ENCODE results near the gene ZNF524. TPM values are rescaled to one million over a fixed set of nuclear protein-coding genes. Genes with fewer than 3 reads are reported as not detected.
A peak's percentile ranks its signal among the peaks of the same experiment; 100 is the strongest.

ZNF524 gene
- total RNA-seq, 1 donor from 2014 or later, result 9.3 TPM

- Mint-ChIP-seq H3K27me3 (ENCODE audit: unreplicated experiment) (peaks cover 31% of the 10 kb centered on the region), H3K4me3 (ENCODE audit: unreplicated experiment) (peak within 1 kb of the TSS; percentile 88), H3K9me3 (ENCODE audit: unreplicated experiment) (no peaks in the 10 kb centered on the region), H3K36me3 (ENCODE audit: low read depth, unreplicated experiment) (peaks cover 17% of the 10 kb centered on the region), H3K27ac (ENCODE audit: unreplicated experiment) (peak within 1 kb of the TSS; percentile 30), H3K4me1 (ENCODE audit: unreplicated experiment) (peaks cover 19% of the 10 kb centered on the region)
- TF ChIP-seq CTCF (IDR thresholded peaks at IDR 0.05; ENCODE audit: unreplicated experiment), result no peak
- peak; percentile 62 for DNase-seq (ENCODE audit: low spot score)
Measured at GRCh38 chr19:55647732-55648584, 47.9 kb downstream of the ZNF524 start, which contains the start of gene CCDC106. CCDC106 (plus strand) TSS chr19:55648212; CDS start chr19:55649047, 835 bp downstream.

DNA sequence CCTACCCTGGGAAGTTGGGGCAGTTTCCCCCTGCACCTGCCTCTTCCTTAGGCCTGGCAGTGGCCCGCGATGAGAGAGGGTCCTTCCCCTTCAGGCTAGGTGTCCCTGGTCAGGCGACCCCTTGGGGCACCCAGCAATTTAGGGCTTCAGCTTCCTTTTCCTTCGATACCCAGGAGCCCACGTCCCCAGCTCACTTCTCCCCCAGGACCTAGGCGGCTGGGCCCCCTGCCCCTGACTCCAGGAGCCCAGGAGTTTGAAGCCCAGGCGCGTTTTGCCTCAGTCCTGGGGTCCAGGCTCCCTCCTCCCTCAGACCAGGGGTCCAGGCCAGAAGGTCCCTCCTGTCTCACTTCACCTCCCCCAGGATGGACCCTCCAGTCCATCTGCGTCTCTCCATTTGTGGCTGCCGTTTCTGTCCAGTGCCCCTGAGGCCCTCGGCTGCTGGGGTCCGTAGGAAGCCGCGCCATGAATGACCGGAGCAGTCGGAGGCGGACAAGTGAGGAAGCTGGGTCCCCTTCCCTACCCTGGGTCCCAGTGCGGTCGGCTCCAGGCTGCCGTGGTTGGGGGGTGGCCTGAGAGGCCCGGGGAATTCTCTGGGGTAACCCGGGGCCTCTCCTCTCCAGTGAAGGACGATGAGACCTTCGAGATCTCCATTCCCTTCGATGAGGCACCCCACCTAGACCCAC lies 48.6 kb downstream of the ZNF524 start:
- Mint-ChIP-seq H3K27ac (ENCODE audit: unreplicated experiment) (no peak overlapping the region), H3K4me3 (ENCODE audit: unreplicated experiment) (peak overlapping the region; percentile 88), H3K4me1 (ENCODE audit: unreplicated experiment) (peaks cover 15% of the 10 kb centered on the region), H3K36me3 (ENCODE audit: low read depth, unreplicated experiment) (peaks cover 12% of the 10 kb centered on the region), H3K27me3 (ENCODE audit: unreplicated experiment) (peaks cover 32% of the 10 kb centered on the region), H3K9me3 (ENCODE audit: unreplicated experiment) (no peaks in the 10 kb centered on the region)
- no peak for DNase-seq (ENCODE audit: low spot score)
- no peak for TF ChIP-seq CTCF (IDR thresholded peaks at IDR 0.05; ENCODE audit: unreplicated experiment)

DNA sequence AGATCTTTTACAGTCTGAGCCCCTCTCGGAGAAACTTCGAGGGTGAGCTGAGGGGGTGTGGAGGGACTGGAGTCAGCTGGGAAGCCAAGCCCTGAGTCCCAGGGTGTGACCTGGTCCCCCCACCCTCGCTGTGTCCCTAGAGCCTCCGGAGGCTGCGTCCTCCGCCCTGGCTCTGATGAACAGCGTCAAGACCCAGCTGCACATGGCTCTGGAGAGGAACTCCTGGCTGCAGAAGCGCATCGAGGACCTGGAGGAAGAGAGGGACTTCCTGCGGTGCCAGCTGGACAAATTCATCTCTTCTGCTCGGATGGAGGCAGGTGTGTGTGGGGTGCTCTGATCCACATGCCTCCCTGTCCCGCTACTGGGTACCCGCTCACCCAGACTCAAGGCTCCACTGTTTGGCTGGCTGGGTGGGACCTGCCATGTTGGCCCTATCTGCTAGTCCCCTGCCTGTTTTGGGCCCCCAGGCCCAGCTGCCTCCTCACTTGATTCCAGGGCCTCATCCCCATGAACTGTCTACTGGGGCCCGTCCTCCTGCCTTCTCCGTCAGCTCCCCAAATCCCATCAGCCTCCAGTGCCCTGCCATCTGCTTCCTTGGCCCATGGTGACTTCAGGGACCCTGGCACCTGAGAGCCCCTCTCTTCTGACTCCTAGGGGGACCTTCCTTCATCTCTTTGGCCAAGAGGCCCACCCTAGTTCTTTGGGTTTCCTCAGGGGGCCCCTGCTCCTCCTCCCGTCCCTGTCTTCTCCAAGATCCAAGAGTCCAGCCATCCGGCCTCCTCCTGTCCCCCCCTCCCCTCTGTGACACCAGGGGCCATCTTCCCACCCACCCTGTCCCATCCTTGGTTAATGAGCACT lies 49.4 kb downstream of the ZNF524 start:
- Mint-ChIP-seq H3K27ac (ENCODE audit: unreplicated experiment) (peak overlapping the region; percentile 42), H3K27me3 (ENCODE audit: unreplicated experiment) (peaks cover 36% of the 10 kb centered on the region), H3K4me3 (ENCODE audit: unreplicated experiment) (peak overlapping the region; percentile 88), H3K4me1 (ENCODE audit: unreplicated experiment) (peaks cover 20% of the 10 kb centered on the region), H3K9me3 (ENCODE audit: unreplicated experiment) (no peaks in the 10 kb centered on the region), H3K36me3 (ENCODE audit: low read depth, unreplicated experiment) (peaks cover 15% of the 10 kb centered on the region)
- TF ChIP-seq CTCF (IDR thresholded peaks at IDR 0.05; ENCODE audit: unreplicated experiment), result no peak
- DNase-seq (ENCODE audit: low spot score), result no peak

- Mint-ChIP-seq H3K9me3 (ENCODE audit: unreplicated experiment) (no peaks in the 10 kb centered on the region), H3K36me3 (ENCODE audit: low read depth, unreplicated experiment) (peaks cover 16% of the 10 kb centered on the region), H3K4me3 (ENCODE audit: unreplicated experiment) (peak overlapping the region; percentile 44)
Measured at GRCh38 chr19:55650126-55650557, 50.1 kb downstream of the ZNF524 start.

More at GRCh38 chr19:55650126-55650557, 50.1 kb downstream of the ZNF524 start:
- no peak for DNase-seq (ENCODE audit: low spot score)
- peaks cover 21% of the 10 kb centered on the region for H3K4me1 Mint-ChIP-seq (ENCODE audit: unreplicated experiment)
- peak overlapping the region; percentile 42 for H3K27ac Mint-ChIP-seq (ENCODE audit: unreplicated experiment)
- no peak for TF ChIP-seq CTCF (IDR thresholded peaks at IDR 0.05; ENCODE audit: unreplicated experiment)
- peaks cover 37% of the 10 kb centered on the region for H3K27me3 Mint-ChIP-seq (ENCODE audit: unreplicated experiment)

Data from endothelial cell (in vitro differentiated cells).